Esophagus squamous epithelium (tissue), 5 donors: ENCODE results near the gene AHR. TPM values are rescaled to one million over a fixed set of nuclear protein-coding genes. Genes with fewer than 3 reads are reported as not detected.

Experiments used
- DNase-seq: peaks from one replicate; lab custom pipeline; 2025; lab: John Stamatoyannopoulos, UW
- H3K27ac ChIP-seq, 4 donors: fragments of 200-600 bp; sonication (generic); one replicate each; pipeline ENCODE4 v1.5.1; 2016 to 2019; ENCODE audit warnings: mild to moderate bottlenecking in 1 of 4
- H3K27me3 ChIP-seq, 4 donors: fragments of 200-600 bp; sonication (generic); 1 replicate in 3 of 4; 2 replicates in 1 of 4; pipeline versions ENCODE4 v1.5.1 to v1.6.0; 2017 to 2021; ENCODE audit warnings: antibody characterized with exemption in 1 of 4
- H3K36me3 ChIP-seq, 3 donors: fragments of 200-600 bp; sonication (generic); one replicate each; pipeline ENCODE4 v1.5.1; 2016 to 2019
- H3K4me1 ChIP-seq, 3 donors: fragments of 200-600 bp; sonication (generic); one replicate each; pipeline ENCODE4 v1.5.1; 2017 to 2019
- H3K4me3 ChIP-seq, 4 donors: fragments of 200-600 bp; sonication (generic); 1 replicate in 3 of 4; 2 replicates in 1 of 4; pipeline ENCODE4 v1.5.1; 2016 to 2019; ENCODE audit warnings: mild to moderate bottlenecking in 2 of 4, moderate library complexity in 1 of 4
- H3K9me3 ChIP-seq, 3 donors: fragments of 200-600 bp; sonication (generic); one replicate each; pipeline ENCODE4 v1.5.1; 2016 to 2019
- CTCF ChIP-seq, 6 experiments: fragments of 450-650 bp in 4 of 6; fragments of 200-600 bp in 2 of 6; sonication (generic) in 2 of 6; IDR thresholded peaks; one replicate each; pipeline ENCODE4 v1.5.1; 2016 to 2019; ENCODE audit warnings: antibody characterized with exemption in 6 of 6, mild to moderate bottlenecking in 4 of 6, moderate library complexity in 4 of 6
- POLR2A ChIP-seq, 4 donors: fragments of 450-650 bp; IDR thresholded peaks; one replicate each; pipeline ENCODE4 v1.6.1; 2017; ENCODE audit warnings: antibody characterized with exemption in 4 of 4, mild to moderate bottlenecking in 4 of 4, moderate library complexity in 3 of 4
- WGBS, 2 donors: methylation state at CpG; one replicate each; pipeline ENCODE4 v1.1.5; 2018; 5-methylcytosine and 5-hydroxymethylcytosine counted together
- intact Hi-C: fragments of 100-400 bp; cut with DNase I; formaldehyde crosslinking; loops from one replicate; pipeline ENCODE4 v1.15.0; 2022
- total RNA-seq, 4 donors: library from RNA; depleted of rRNA; stranded (reverse); fragments of >200 nt; gene quantifications; one replicate each; pipeline ENCODE4 v1.1.0, GENCODE V29; 2016
- donor health status: DM: yes; HTN: yes; CAD: no.

The AHR gene
- total RNA-seq, 4 donors from 2014 or later, result 29.8 to 89.5 (median 57.5) TPM

- TF ChIP-seq POLR2A (IDR thresholded peaks at IDR 0.05), result no peak
- no peak for TF ChIP-seq CTCF (IDR thresholded peaks at IDR 0.05)
- peaks cover 0 to 11% (median 0%) of the 10 kb centered on the region in 3 donors for H3K9me3 ChIP-seq
- intact Hi-C loops, result no loop called here
- H3K36me3 ChIP-seq, result peaks cover 0 to 21% (median 0%) of the 10 kb centered on the region in 3 donors
- no peaks in the 10 kb centered on the region for H3K4me1 ChIP-seq
- 69 to 76% methylated on average over 5 to 6 of the region's 6 CpGs for WGBS, 2 donors
- no peaks in the 10 kb centered on the region for H3K27me3 ChIP-seq
- H3K27ac ChIP-seq, result no peak overlapping the region
- no peak overlapping the region for H3K4me3 ChIP-seq
- DNase-seq, result no peak
Measured at GRCh38 chr7:17354473-17354872, 56.0 kb downstream of the AHR start.

GRCh38 chr7:17355050-17355449 lies 56.6 kb downstream of the AHR start:
- Histone ChIP-seq H3K27ac (no peak overlapping the region), H3K36me3 (peaks cover 0 to 19% (median 0%) of the 10 kb centered on the region in 3 donors), H3K4me1 (no peaks in the 10 kb centered on the region), H3K9me3 (peaks cover 0 to 7% (median 0%) of the 10 kb centered on the region in 3 donors), H3K27me3 (no peaks in the 10 kb centered on the region), H3K4me3 (no peak overlapping the region)
- no peak for DNase-seq
- TF ChIP-seq POLR2A (IDR thresholded peaks at IDR 0.05) (no peak), CTCF (IDR thresholded peaks at IDR 0.05) (no peak)
- intact Hi-C loops, result no loop called here

- Histone ChIP-seq H3K9me3 (peaks cover 0 to 3% (median 0%) of the 10 kb centered on the region in 3 donors), H3K4me3 (no peak overlapping the region), H3K4me1 (no peaks in the 10 kb centered on the region), H3K36me3 (peaks cover 0 to 15% (median 0%) of the 10 kb centered on the region in 3 donors), H3K27me3 (no peaks in the 10 kb centered on the region), H3K27ac (no peak overlapping the region)
- no peak for DNase-seq
- intact Hi-C loops, result no loop called here
- TF ChIP-seq CTCF (IDR thresholded peaks at IDR 0.05) (no peak), POLR2A (IDR thresholded peaks at IDR 0.05) (no peak)
- WGBS, 2 donors, result 89 to 94% methylated on average over 2 of the region's 2 CpGs
Measured at GRCh38 chr7:17357952-17358351, 59.5 kb downstream of the AHR start.

GRCh38 chr7:17359610-17360009 lies 61.2 kb downstream of the AHR start:
- intact Hi-C loops, result no loop called here
- WGBS, 2 donors, result 90 to 100% methylated on average over 1 to 2 of the region's 6 CpGs
- DNase-seq, result no peak

More at GRCh38 chr7:17359610-17360009, 61.2 kb downstream of the AHR start:
- peaks cover 0 to 5% (median 0%) of the 10 kb centered on the region in 3 donors for H3K36me3 ChIP-seq
- H3K9me3 ChIP-seq, result peaks cover 0 to 3% (median 0%) of the 10 kb centered on the region in 3 donors
- H3K4me3 ChIP-seq, result no peak overlapping the region
- TF ChIP-seq CTCF (IDR thresholded peaks at IDR 0.05), result no peak
- TF ChIP-seq POLR2A (IDR thresholded peaks at IDR 0.05), result no peak
- H3K4me1 ChIP-seq, result no peaks in the 10 kb centered on the region
- H3K27me3 ChIP-seq, result no peaks in the 10 kb centered on the region
- H3K27ac ChIP-seq, result no peak overlapping the region
